Suprapubic skin (tissue), 3 donors: ENCODE results near the gene B3GALT6.

Experiments
- POLR2A ChIP-seq, 2 donors: fragments of 450-650 bp; IDR thresholded peaks; one replicate each; pipeline ENCODE4 v1.6.1; 2017; ENCODE audit warnings: antibody characterized with exemption in 2 of 2, mild to moderate bottlenecking in 2 of 2, moderate library complexity in 2 of 2
- TF ChIP-seq, protein P1 (sequence below), 2 donors: fragments of 200-600 bp in 1 of 2; fragments of 450-650 bp in 1 of 2; sonication (generic) in 1 of 2; IDR thresholded peaks; one replicate each; pipeline ENCODE4 v1.5.1; 2016 to 2019; ENCODE audit warnings: antibody characterized with exemption in 2 of 2, mild to moderate bottlenecking in 1 of 2, moderate library complexity in 1 of 2

DNA sequence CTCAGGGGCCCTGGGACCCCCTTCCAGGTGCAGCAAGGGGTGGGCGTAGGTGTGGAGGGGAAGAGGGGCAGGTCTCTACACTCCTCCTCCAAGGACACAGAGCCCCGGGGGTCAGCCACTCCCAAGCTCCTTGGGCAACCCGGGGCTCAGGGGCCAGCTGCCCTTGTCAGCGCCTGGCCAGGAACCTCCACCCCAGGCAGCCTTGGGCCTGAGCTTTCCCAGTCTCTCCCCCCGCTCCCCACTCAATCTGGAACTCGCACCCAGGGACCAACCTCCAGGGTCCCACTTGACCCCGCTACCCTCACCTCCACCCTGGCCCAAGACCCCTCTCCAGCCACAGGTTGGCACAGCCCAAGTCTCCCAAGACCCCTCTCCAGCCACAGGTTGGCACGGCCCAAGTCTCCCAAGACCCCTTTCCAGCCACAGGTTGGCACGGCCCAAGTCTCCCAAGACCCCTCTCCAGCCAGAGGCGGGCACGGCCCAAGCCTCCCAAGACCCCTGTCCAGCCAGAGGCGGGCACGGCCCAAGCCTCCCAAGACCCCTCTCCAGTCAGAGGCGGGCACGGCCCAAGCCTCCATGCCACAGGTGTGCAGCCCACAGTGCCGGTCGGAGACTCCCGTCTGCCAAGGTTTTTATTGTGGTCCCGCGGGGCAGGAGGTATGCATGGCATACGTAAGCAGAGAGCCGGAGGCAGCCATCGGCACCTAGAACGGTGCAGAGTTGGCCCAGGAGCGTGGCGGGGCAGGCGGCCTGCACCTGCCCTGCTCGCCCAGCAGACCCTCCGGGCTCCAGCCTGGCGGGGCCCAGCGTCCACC, 21.1 kb upstream of the B3GALT6 start:
- TF ChIP-seq, protein P1, sequence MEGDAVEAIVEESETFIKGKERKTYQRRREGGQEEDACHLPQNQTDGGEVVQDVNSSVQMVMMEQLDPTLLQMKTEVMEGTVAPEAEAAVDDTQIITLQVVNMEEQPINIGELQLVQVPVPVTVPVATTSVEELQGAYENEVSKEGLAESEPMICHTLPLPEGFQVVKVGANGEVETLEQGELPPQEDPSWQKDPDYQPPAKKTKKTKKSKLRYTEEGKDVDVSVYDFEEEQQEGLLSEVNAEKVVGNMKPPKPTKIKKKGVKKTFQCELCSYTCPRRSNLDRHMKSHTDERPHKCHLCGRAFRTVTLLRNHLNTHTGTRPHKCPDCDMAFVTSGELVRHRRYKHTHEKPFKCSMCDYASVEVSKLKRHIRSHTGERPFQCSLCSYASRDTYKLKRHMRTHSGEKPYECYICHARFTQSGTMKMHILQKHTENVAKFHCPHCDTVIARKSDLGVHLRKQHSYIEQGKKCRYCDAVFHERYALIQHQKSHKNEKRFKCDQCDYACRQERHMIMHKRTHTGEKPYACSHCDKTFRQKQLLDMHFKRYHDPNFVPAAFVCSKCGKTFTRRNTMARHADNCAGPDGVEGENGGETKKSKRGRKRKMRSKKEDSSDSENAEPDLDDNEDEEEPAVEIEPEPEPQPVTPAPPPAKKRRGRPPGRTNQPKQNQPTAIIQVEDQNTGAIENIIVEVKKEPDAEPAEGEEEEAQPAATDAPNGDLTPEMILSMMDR (IDR thresholded peaks at IDR 0.05): no peak
- no peak for TF ChIP-seq POLR2A (IDR thresholded peaks at IDR 0.05)
